Kidney (tissue), 14 donors: ENCODE data around the gene TSBP1. TPM values are rescaled to one million over a fixed set of nuclear protein-coding genes. Genes with fewer than 3 reads are reported as not detected.
"Not testable (repeated sequence)": the region's sequence is repeated elsewhere in the genome, so short reads cannot be mapped to it uniquely, and the experiment has no call there.

Experiments
- DNase-seq, 5 donors: peaks; one replicate each; pipeline ENCODE4 v3.0.0-alpha.2; 2013 to 2020
- FAIRE-seq: peaks from 2 replicates; lab custom pipeline; 2012; peaks lifted over from hg19 to GRCh38; lab: Jason Lieb, UNC
- H3K27ac ChIP-seq, 2 donors: one replicate each; pipeline ENCODE4 v1.7.0; 2013; ENCODE audit warnings: low read depth in 2 of 2, low read length in 2 of 2, inconsistent platforms in 1 of 2
- H3K27me3 ChIP-seq: one replicate; pipeline ENCODE4 v1.7.1; 2013; ENCODE audit warnings: low read length, inconsistent platforms; ENCODE audit not compliant: control insufficient read depth, insufficient read depth
- H3K36me3 ChIP-seq, 3 donors: one replicate each; pipeline versions ENCODE4 v1.7.0 to v1.7.1; 2013; ENCODE audit warnings: low read length in 3 of 3, control low read depth in 1 of 3, inconsistent platforms in 1 of 3; ENCODE audit not compliant: insufficient read depth in 3 of 3, control insufficient read depth in 2 of 3
- H3K4me1 ChIP-seq, 3 donors: one replicate each; pipeline versions ENCODE4 v1.7.0 to v1.7.1; 2013; ENCODE audit warnings: low read length in 3 of 3, inconsistent platforms in 1 of 3, low read depth in 1 of 3; ENCODE audit not compliant: control insufficient read depth in 2 of 3, insufficient read depth in 2 of 3
- H3K4me3 ChIP-seq, 3 donors: one replicate each; pipeline versions ENCODE4 v1.7.0 to v1.8.1; 2013; ENCODE audit warnings: low read length in 3 of 3, control low read depth in 1 of 3, inconsistent platforms in 1 of 3
- H3K9ac ChIP-seq, 3 donors: one replicate each; pipeline versions ENCODE4 v1.7.0 to v1.7.1; 2013; ENCODE audit warnings: low read length in 3 of 3, control low read depth in 1 of 3, inconsistent platforms in 1 of 3
- H3K9me3 ChIP-seq, 3 donors: one replicate each; pipeline versions ENCODE4 v1.7.0 to v1.7.1; 2013; ENCODE audit warnings: low read length in 3 of 3, control low read depth in 1 of 3, inconsistent platforms in 1 of 3; ENCODE audit not compliant: control insufficient read depth in 2 of 3, insufficient read depth in 1 of 3
- intact Hi-C: fragments of 100-400 bp; cut with DNase I; formaldehyde crosslinking; loops from one replicate; pipeline ENCODE4 v1.11.1; 2022
- polyA plus RNA-seq: library from polyadenylated mRNA; stranded (reverse); fragments of 350-450 nt; fragmentation: Illumina TruSeq; extraction: RNeasy Lipid Tissue Mini Kit (QIAGEN cat#74804); gene quantifications from one replicate; pipeline ENCODE4 v1.2.3, GENCODE V29; 2014; ENCODE audit warnings: low read depth, low replicate concordance; ENCODE audit not compliant: insufficient read depth
- total RNA-seq: library from RNA; stranded (reverse); fragmentation: NEBNext Ultra II Directional; extraction: Animal tissue kit (Norgen Biotek cat#: 25700); gene quantifications from one replicate; pipeline ENCODE4 v1.2.1, GENCODE V29; 2021
- TF ChIP-seq, protein P1 (sequence below): IDR thresholded peaks from 3 replicates; pipeline ENCODE4 v1.5.1; 2012; ENCODE audit warnings: mild to moderate bottlenecking, moderate library complexity, borderline replicate concordance; ENCODE audit not compliant: insufficient read depth; ENCODE audit errors: extremely low read depth
- donor health status: control.
- donor health status: control.
- donor health status: control.
- donor health status: control.
- donor health status: control.
- donor health status: DM: yes; HTN: yes; CAD: no.
- donor health status: Normal renal cell carcinoma (clear cell type).

The TSBP1 gene
- total and polyA plus RNA-seq, 2 donors from 2014 or later = not detected

DNA sequence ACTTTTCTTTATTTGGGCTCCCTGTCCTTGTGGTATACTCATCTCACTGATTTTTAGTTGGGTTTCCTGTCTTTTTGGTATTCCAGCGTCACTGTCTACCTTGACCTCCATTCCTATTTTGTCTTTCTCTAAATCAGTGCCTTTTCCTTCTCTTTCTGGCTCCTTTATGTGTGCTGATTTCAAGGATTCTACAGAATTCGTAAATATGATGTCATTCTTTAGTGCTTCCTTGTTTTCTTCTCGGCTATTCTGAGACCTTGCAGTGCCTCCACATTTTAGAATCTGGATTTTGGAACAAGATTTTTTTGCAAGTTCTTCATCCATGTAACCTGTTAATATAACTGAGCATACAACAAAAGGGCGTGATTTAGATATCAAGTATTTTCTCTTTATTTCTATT lies 78.0 kb downstream of the TSBP1 start:
- no peak for DNase-seq
- FAIRE-seq = no peak
- Histone ChIP-seq H3K36me3 (no peaks in the 10 kb centered on the region), H3K9me3 (no peaks in the 10 kb centered on the region), H3K4me3 (no peak overlapping the region), H3K4me1 (no peaks in the 10 kb centered on the region), H3K27me3 (no peaks in the 10 kb centered on the region), H3K9ac (no peak overlapping the region), H3K27ac (no peak overlapping the region)
- intact Hi-C loops = no loop called here
- TF ChIP-seq, protein P1, sequence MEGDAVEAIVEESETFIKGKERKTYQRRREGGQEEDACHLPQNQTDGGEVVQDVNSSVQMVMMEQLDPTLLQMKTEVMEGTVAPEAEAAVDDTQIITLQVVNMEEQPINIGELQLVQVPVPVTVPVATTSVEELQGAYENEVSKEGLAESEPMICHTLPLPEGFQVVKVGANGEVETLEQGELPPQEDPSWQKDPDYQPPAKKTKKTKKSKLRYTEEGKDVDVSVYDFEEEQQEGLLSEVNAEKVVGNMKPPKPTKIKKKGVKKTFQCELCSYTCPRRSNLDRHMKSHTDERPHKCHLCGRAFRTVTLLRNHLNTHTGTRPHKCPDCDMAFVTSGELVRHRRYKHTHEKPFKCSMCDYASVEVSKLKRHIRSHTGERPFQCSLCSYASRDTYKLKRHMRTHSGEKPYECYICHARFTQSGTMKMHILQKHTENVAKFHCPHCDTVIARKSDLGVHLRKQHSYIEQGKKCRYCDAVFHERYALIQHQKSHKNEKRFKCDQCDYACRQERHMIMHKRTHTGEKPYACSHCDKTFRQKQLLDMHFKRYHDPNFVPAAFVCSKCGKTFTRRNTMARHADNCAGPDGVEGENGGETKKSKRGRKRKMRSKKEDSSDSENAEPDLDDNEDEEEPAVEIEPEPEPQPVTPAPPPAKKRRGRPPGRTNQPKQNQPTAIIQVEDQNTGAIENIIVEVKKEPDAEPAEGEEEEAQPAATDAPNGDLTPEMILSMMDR = no peak

DNA sequence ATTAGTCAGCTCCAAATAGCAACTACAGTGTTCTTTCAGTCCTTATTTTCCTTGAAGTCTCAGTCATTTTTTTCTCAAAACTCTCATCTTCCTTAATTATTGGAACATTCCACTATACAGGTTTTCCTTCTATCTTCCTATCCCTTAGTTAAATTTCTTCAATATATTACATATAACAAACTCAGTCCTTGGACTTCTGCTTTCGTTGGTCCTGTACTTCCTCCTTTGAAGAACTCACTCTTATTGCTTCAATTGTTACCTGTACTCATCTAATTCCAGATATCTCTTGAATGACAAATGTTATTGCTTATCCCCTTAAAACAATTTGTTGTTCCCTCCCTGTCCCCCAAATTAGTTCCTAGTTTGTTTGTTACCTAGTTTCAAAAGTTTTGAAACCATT lies 80.2 kb downstream of the TSBP1 start:
- Histone ChIP-seq H3K4me3 (no peak overlapping the region), H3K9me3 (no peaks in the 10 kb centered on the region), H3K4me1 (no peaks in the 10 kb centered on the region), H3K27ac (no peak overlapping the region), H3K36me3 (no peaks in the 10 kb centered on the region), H3K9ac (no peak overlapping the region), H3K27me3 (no peaks in the 10 kb centered on the region)
- FAIRE-seq = no peak
- intact Hi-C loops = no loop called here
- no peak for DNase-seq
- TF ChIP-seq, protein P1 = no peak

GRCh38 chr6:32290886-32291450 lies 80.7 kb downstream of the TSBP1 start:
- intact Hi-C loops = no loop called here
- FAIRE-seq = no peak
- TF ChIP-seq, protein P1 = no peak
- H3K4me1 ChIP-seq = no peaks in the 10 kb centered on the region
- no peak overlapping the region for H3K4me3 ChIP-seq
- no peak overlapping the region for H3K27ac ChIP-seq
- H3K27me3 ChIP-seq = no peaks in the 10 kb centered on the region
- peak in 1 of 5 donors; percentile 13 for DNase-seq
- no peak overlapping the region for H3K9ac ChIP-seq
- no peaks in the 10 kb centered on the region for H3K9me3 ChIP-seq
- H3K36me3 ChIP-seq = no peaks in the 10 kb centered on the region

DNA sequence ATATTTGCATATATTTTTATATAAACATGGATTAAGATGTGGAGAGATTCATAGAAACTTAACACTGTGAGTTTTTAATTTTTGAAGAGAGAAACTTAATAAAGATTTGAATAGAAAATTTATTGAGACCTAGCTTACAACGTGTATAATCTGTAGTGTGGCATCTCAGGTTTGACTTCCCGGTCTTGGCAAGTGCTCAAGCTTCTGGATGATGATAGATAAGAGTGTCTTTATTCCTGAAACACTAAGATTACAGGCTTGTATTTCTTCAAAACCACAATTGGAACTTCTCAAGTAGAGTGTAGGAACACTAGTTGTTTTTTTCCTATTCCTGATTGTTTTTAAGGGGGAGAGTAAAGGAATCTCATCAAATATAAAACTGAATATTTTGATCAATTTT lies 83.3 kb downstream of the TSBP1 start:
- intact Hi-C loops = no loop called here
- no peaks in the 10 kb centered on the region for H3K4me1 ChIP-seq
- H3K9me3 ChIP-seq = no peaks in the 10 kb centered on the region
- DNase-seq = no peak
- TF ChIP-seq, protein P1 = no peak
- no peak overlapping the region for H3K4me3 ChIP-seq
- H3K36me3 ChIP-seq = no peaks in the 10 kb centered on the region
- H3K9ac ChIP-seq = no peak overlapping the region
- no peak overlapping the region for H3K27ac ChIP-seq
- no peak for FAIRE-seq
- no peaks in the 10 kb centered on the region for H3K27me3 ChIP-seq

- H3K36me3 ChIP-seq, H3K9ac ChIP-seq, H3K27me3 ChIP-seq, H3K4me1 ChIP-seq, FAIRE-seq, H3K9me3 ChIP-seq, H3K27ac ChIP-seq, H3K4me3 ChIP-seq, intact Hi-C loops, DNase-seq: not testable (repeated sequence)
Observed at GRCh38 chr6:32273801-32274577, 97.7 kb downstream of the TSBP1 start.
